ENCODE data around the gene ZNF554. TPM values are rescaled to one million over a fixed set of nuclear protein-coding genes. Genes with fewer than 3 reads are reported as not detected.
A peak's percentile ranks its signal among the peaks of the same experiment; 100 is the strongest.

ZNF554 gene
- total and polyA plus RNA-seq, 2 of the 8 experiments (the other 6 are each of a cell fraction or from before 2014, with no cell fraction given), result 1.8 to 5.7 TPM

DNA sequence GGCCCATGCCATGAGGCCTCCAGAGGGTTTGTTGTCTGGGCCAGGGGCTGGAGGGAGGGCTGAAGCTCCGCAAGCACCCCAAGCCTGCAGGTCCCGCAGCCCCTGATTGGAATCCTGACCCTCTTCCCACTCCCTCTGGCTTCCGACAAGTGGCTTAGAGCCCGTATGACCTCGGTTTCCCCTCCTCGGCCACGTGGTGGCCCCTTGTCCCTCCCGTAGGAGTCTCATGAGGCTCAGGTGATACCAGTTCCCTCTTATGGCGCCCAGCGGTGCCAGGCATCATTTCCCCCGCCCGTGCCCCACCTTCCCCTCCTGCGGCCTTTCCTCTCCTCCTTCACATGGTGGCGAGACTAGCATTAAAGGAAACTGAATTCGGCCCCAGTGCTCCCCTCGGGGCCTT, 28.2 kb upstream of the ZNF554 start:
- CTCF ChIA-PET (ENCODE audit: partially characterized antibody), result no interaction called here
- H3K79me1 ChIP-seq (ENCODE audit: low read depth, low read length), result peaks cover 10% of the 10 kb centered on the region
- H3K4me1 ChIP-seq (replicated peaks in 1 of 4; ENCODE audit: control insufficient read depth in 3 of 4, insufficient read depth in 4 of 4, low read length in 3 of 4), result no peaks in the 10 kb centered on the region; a peak in 2 of 7 replicates
- H3K36me3 ChIP-seq (ENCODE audit: control insufficient read depth in 2 of 4, insufficient read depth in 4 of 4, low read length in 3 of 4), result peaks cover 19 to 57% (median 38%) of the 10 kb centered on the region in 4 experiments
- H3K9me3 ChIP-seq (ENCODE audit: insufficient read depth in 2 of 2, low read depth in 1 of 2, low read length in 1 of 2), result no peaks in the 10 kb centered on the region
- no peak overlapping the region for H2BK120ac ChIP-seq (replicated peaks; ENCODE audit: low read depth, low read length)
- H2BK20ac ChIP-seq (ENCODE audit: low read length), result no peak overlapping the region
- FAIRE-seq, result no peak
- TF ChIP-seq EZH2 (IDR thresholded peaks at IDR 0.05; ENCODE audit: low read depth, low read length, severe bottlenecking) (no peak), HDAC6 (IDR thresholded peaks at IDR 0.05; ENCODE audit: low read depth, low read length) (no peak), RNF2 (IDR thresholded peaks at IDR 0.05; ENCODE audit: borderline replicate concordance, low read depth, low read length, missing control alignments, poor library complexity, severe bottlenecking) (no peak), CHD2 (IDR thresholded peaks at IDR 0.05; ENCODE audit: low read length) (no peak), NRF1 (IDR thresholded peaks at IDR 0.05; ENCODE audit: low read depth, low read length) (no peak)
- no peak overlapping the region for H3K4me2 ChIP-seq (ENCODE audit: insufficient read depth in 1 of 2, low read depth in 2 of 2, low read length in 2 of 2)
- H3K23ac ChIP-seq (ENCODE audit: insufficient read length), result no peak overlapping the region
- H2AFZ ChIP-seq (ENCODE audit: low read length), result no peak overlapping the region
- H4K5ac ChIP-seq (ENCODE audit: insufficient read length, low read depth, low read length), result no peak overlapping the region
- H3K4me3 ChIP-seq (ENCODE audit: extremely low read depth in 1 of 4, insufficient read depth in 2 of 4, low read depth in 3 of 4, low read length in 4 of 4), result no peak overlapping the region
- peaks cover 2 to 27% of the 10 kb centered on the region in 2 experiments for H4K20me1 ChIP-seq (replicated peaks in 1 of 2; ENCODE audit: control insufficient read depth in 1 of 2, insufficient read depth in 2 of 2, low read length in 2 of 2)
- H4K91ac ChIP-seq (replicated peaks; ENCODE audit: insufficient read length, low read length), result no peak overlapping the region
- no peak overlapping the region for H2BK5ac ChIP-seq (ENCODE audit: low read depth, low read length)
- H2AK5ac ChIP-seq (ENCODE audit: low read depth, low read length), result no peak overlapping the region
- 0 out of 2 replicates have a peak overlapping the region, but pooled peaks have one; percentile 23 for H4K8ac ChIP-seq (ENCODE audit: extremely low read depth, insufficient read depth, low read length)
- POLR2A ChIA-PET (ENCODE audit: partially characterized antibody), result interaction anchor here (1.3 kb wide), 1 partner anchor 29 kb away, joined by 3 read pairs; the partner anchor contains the start of gene ZNF554
- no peaks in the 10 kb centered on the region for H3K23me2 ChIP-seq (ENCODE audit: low read depth, low read length)
- WGBS, 2 experiments (ENCODE audit: extremely low coverage in 1 of 2, insufficient coverage in 1 of 2, insufficient read length in 1 of 2, insufficient replicate concordance in 2 of 2, low coverage in 1 of 2, low lambda C conversion rate in 2 of 2, missing lambda C conversion rate in 1 of 2), result 93% methylated on average over 7 of the region's 16 CpGs; no CpG with 5 or more reads in 1 of the 2 experiments
- H3K27me3 ChIP-seq (replicated peaks in 1 of 4; ENCODE audit: control insufficient read depth in 3 of 4, extremely low read depth in 1 of 4, insufficient read depth in 3 of 4, low read length in 3 of 4), result no peaks in the 10 kb centered on the region
- no peak overlapping the region for H3K56ac ChIP-seq (replicated peaks; ENCODE audit: insufficient read length, low read depth, low read length)
- no peak overlapping the region for H3K27ac ChIP-seq (ENCODE audit: low read depth, low read length)
- no peak overlapping the region for H2BK15ac ChIP-seq (ENCODE audit: low read length)
- no peak overlapping the region for H3K14ac ChIP-seq (ENCODE audit: insufficient read length)
- H3K79me2 ChIP-seq (ENCODE audit: control insufficient read depth in 1 of 2, insufficient read depth in 2 of 2, low read length in 2 of 2), result peaks cover 4 to 35% of the 10 kb centered on the region in 2 experiments; a peak in 3 of 4 replicates
- DNase-seq (ENCODE audit: low read depth in 1 of 2, low spot score in 2 of 2), result no peak
- no peak overlapping the region for H3K9ac ChIP-seq (replicated peaks in 1 of 4; ENCODE audit: extremely low read depth in 1 of 4, low read depth in 3 of 4, low read length in 3 of 4)
- no peak overlapping the region for H2BK12ac ChIP-seq (ENCODE audit: low read depth, low read length)
- H3K4ac ChIP-seq (replicated peaks; ENCODE audit: insufficient read length, low read depth, low read length), result no peak overlapping the region
- H3K18ac ChIP-seq (ENCODE audit: extremely low read depth, low read length), result no peak overlapping the region
